ENCODE measurements around the gene ANXA8. TPM values are rescaled to one million over a fixed set of nuclear protein-coding genes. Genes with fewer than 3 reads are reported as not detected.
"Not testable (repeated sequence)": the region's sequence is repeated elsewhere in the genome, so short reads cannot be mapped to it uniquely, and the experiment has no call there.

ANXA8 gene
- total RNA-seq, 1 donor from 2014 or later, result not detected

GRCh38 chr10:47456079-47456785 lies 27.7 kb downstream of the ANXA8 start:
- H3K9me3 Mint-ChIP-seq (ENCODE audit: unreplicated experiment), result no peaks in the 10 kb centered on the region
- peaks cover 7% of the 10 kb centered on the region for H3K4me1 Mint-ChIP-seq (ENCODE audit: unreplicated experiment)
- peak; percentile 73 for DNase-seq (ENCODE audit: extremely low spot score, unreplicated experiment)
- H3K27ac Mint-ChIP-seq (ENCODE audit: unreplicated experiment), result no peak overlapping the region
- no peaks in the 10 kb centered on the region for H3K36me3 Mint-ChIP-seq (ENCODE audit: unreplicated experiment)
- H3K4me3 Mint-ChIP-seq (ENCODE audit: unreplicated experiment), result no peak overlapping the region
- no peak for TF ChIP-seq CTCF (IDR thresholded peaks at IDR 0.05)
- peaks cover 7% of the 10 kb centered on the region for H3K27me3 Mint-ChIP-seq (ENCODE audit: unreplicated experiment)

- not testable (repeated sequence) for H3K36me3 Mint-ChIP-seq (ENCODE audit: unreplicated experiment); H3K27ac Mint-ChIP-seq (ENCODE audit: unreplicated experiment); H3K4me1 Mint-ChIP-seq (ENCODE audit: unreplicated experiment); H3K4me3 Mint-ChIP-seq (ENCODE audit: unreplicated experiment); H3K9me3 Mint-ChIP-seq (ENCODE audit: unreplicated experiment); H3K27me3 Mint-ChIP-seq (ENCODE audit: unreplicated experiment)
- DNase-seq (ENCODE audit: extremely low spot score, unreplicated experiment), result peak; percentile 57
Observed at GRCh38 chr10:47455350-47456078, 28.4 kb downstream of the ANXA8 start.

- H3K27me3 Mint-ChIP-seq (ENCODE audit: unreplicated experiment), result peaks cover 7% of the 10 kb centered on the region
- H3K9me3 Mint-ChIP-seq (ENCODE audit: unreplicated experiment), result no peaks in the 10 kb centered on the region
- no peaks in the 10 kb centered on the region for H3K36me3 Mint-ChIP-seq (ENCODE audit: unreplicated experiment)
- H3K27ac Mint-ChIP-seq (ENCODE audit: unreplicated experiment), result no peak overlapping the region
- no peak for DNase-seq (ENCODE audit: extremely low spot score, unreplicated experiment)
- H3K4me3 Mint-ChIP-seq (ENCODE audit: unreplicated experiment), result no peak overlapping the region
- no peak for TF ChIP-seq CTCF (IDR thresholded peaks at IDR 0.05)
- peaks cover 4% of the 10 kb centered on the region for H3K4me1 Mint-ChIP-seq (ENCODE audit: unreplicated experiment)
Observed at GRCh38 chr10:47454780-47455058, 29.2 kb downstream of the ANXA8 start.

GRCh38 chr10:47454008-47454779 lies 29.7 kb downstream of the ANXA8 start:
- no peak overlapping the region for H3K4me3 Mint-ChIP-seq (ENCODE audit: unreplicated experiment)
- TF ChIP-seq CTCF (IDR thresholded peaks at IDR 0.05), result no peak
- peak; percentile 69 for DNase-seq (ENCODE audit: extremely low spot score, unreplicated experiment)
- H3K27ac Mint-ChIP-seq (ENCODE audit: unreplicated experiment), result no peak overlapping the region
- H3K27me3 Mint-ChIP-seq (ENCODE audit: unreplicated experiment), result peaks cover 7% of the 10 kb centered on the region
- no peaks in the 10 kb centered on the region for H3K36me3 Mint-ChIP-seq (ENCODE audit: unreplicated experiment)
- peaks cover 4% of the 10 kb centered on the region for H3K4me1 Mint-ChIP-seq (ENCODE audit: unreplicated experiment)
- H3K9me3 Mint-ChIP-seq (ENCODE audit: unreplicated experiment), result no peaks in the 10 kb centered on the region

- peaks cover 4% of the 10 kb centered on the region for H3K4me1 Mint-ChIP-seq (ENCODE audit: unreplicated experiment)
- H3K27me3 Mint-ChIP-seq (ENCODE audit: unreplicated experiment), result peaks cover 7% of the 10 kb centered on the region
- no peaks in the 10 kb centered on the region for H3K9me3 Mint-ChIP-seq (ENCODE audit: unreplicated experiment)
- TF ChIP-seq CTCF (IDR thresholded peaks at IDR 0.05), result no peak
- H3K36me3 Mint-ChIP-seq (ENCODE audit: unreplicated experiment), result no peaks in the 10 kb centered on the region
- no peak overlapping the region for H3K4me3 Mint-ChIP-seq (ENCODE audit: unreplicated experiment)
- peak; percentile 54 for DNase-seq (ENCODE audit: extremely low spot score, unreplicated experiment)
- no peak overlapping the region for H3K27ac Mint-ChIP-seq (ENCODE audit: unreplicated experiment)
Observed at GRCh38 chr10:47453141-47454007, 30.5 kb downstream of the ANXA8 start.
